WTC11 (cell line): ENCODE results near the gene PIP4K2B. TPM values are rescaled to one million over a fixed set of nuclear protein-coding genes. Genes with fewer than 3 reads are reported as not detected.

Experiments used
- ATAC-seq: fragments of 200-7000 bp; cut with Tn5 transposase; 2 replicates; pipeline ENCODE4 v1.10.0; 2021; ENCODE audit warnings: mild to moderate bottlenecking, moderate library complexity
- CTCF ChIA-PET: fragments of 300-600 bp; sonication (Branson Sonifier 250); formaldehyde crosslinking; loops from one replicate; lab custom pipeline; 2021; ENCODE audit warnings: antibody characterized with exemption; lab: Charles Lee
- POLR2A ChIA-PET: fragments of 350-600 bp; sonication (Branson Sonifier 250); formaldehyde crosslinking; loops from one replicate; lab custom pipeline; 2021; ENCODE audit warnings: antibody characterized with exemption; lab: Charles Lee
- DNase-seq: peaks from one replicate; pipeline ENCODE4 v3.0.0; 2021; ENCODE audit warnings: low spot score
- H3K27ac Mint-ChIP-seq: 2 replicates; pipeline ENCODE4 v1.8.0; 2021; ENCODE audit warnings: mixed read lengths
- H3K27me3 Mint-ChIP-seq: 2 replicates; pipeline ENCODE4 v1.8.0; 2021; ENCODE audit warnings: low read depth, mild to moderate bottlenecking, moderate library complexity, mixed read lengths
- H3K36me3 Mint-ChIP-seq: 2 replicates; pipeline ENCODE4 v1.8.0; 2021; ENCODE audit warnings: mixed read lengths
- H3K4me1 Mint-ChIP-seq: 2 replicates; pipeline ENCODE4 v1.8.0; 2022; ENCODE audit warnings: mixed read lengths
- H3K4me3 Mint-ChIP-seq: 2 replicates; pipeline ENCODE4 v1.8.0; 2021; ENCODE audit warnings: mild to moderate bottlenecking, moderate library complexity, mixed read lengths
- H3K9me3 Mint-ChIP-seq: 2 replicates; pipeline ENCODE4 v1.8.0; 2021; ENCODE audit warnings: mixed read lengths
- CREB1 ChIP-seq: sonication (generic); formaldehyde crosslinking; IDR thresholded peaks from 2 replicates; pipeline ENCODE4 v1.8.0; 2023; ENCODE audit warnings: mild to moderate bottlenecking, missing genetic modification reagents
- HMGA2 ChIP-seq: fragments of 250-450 bp; sonication (Bioruptor Pico); IDR thresholded peaks from 2 replicates; pipeline ENCODE4 v1.4.0; 2021; ENCODE audit warnings: mild to moderate bottlenecking, moderate library complexity
- KAT7 ChIP-seq: sonication (generic); formaldehyde crosslinking; IDR thresholded peaks from 2 replicates; pipeline ENCODE4 v1.8.1; 2023; ENCODE audit warnings: missing genetic modification reagents, mild to moderate bottlenecking, borderline replicate concordance
- NFE2L1 ChIP-seq: sonication (generic); formaldehyde crosslinking; IDR thresholded peaks from 2 replicates; pipeline ENCODE4 v1.8.1; 2023; ENCODE audit warnings: missing genetic modification reagents
- NR2C2 ChIP-seq: sonication (generic); formaldehyde crosslinking; IDR thresholded peaks from 2 replicates; pipeline ENCODE4 v1.8.0; 2022; ENCODE audit warnings: mild to moderate bottlenecking, missing genetic modification reagents
- NR3C1 ChIP-seq: sonication (generic); formaldehyde crosslinking; conservative IDR thresholded peaks from 2 replicates; pipeline ENCODE4 v1.8.1; 2023; ENCODE audit warnings: low read depth, mild to moderate bottlenecking, missing genetic modification reagents
- SP1 ChIP-seq: sonication (generic); formaldehyde crosslinking; conservative IDR thresholded peaks from 2 replicates; pipeline ENCODE4 v1.8.1; 2022; ENCODE audit warnings: missing genetic modification reagents
- ZBTB21 ChIP-seq: sonication (generic); formaldehyde crosslinking; IDR thresholded peaks from 2 replicates; pipeline ENCODE4 v1.8.1; 2023; ENCODE audit warnings: mild to moderate bottlenecking, missing genetic modification reagents, borderline replicate concordance
- ZNF121 ChIP-seq: sonication (generic); formaldehyde crosslinking; IDR thresholded peaks from 2 replicates; pipeline ENCODE4 v1.8.0; 2023; ENCODE audit warnings: missing genetic modification reagents
- ZNF219 ChIP-seq: sonication (generic); formaldehyde crosslinking; IDR thresholded peaks from 2 replicates; pipeline ENCODE4 v1.8.0; 2023; ENCODE audit warnings: missing genetic modification reagents, mild to moderate bottlenecking, borderline replicate concordance
- ZNF671 ChIP-seq: fragments of 250-450 bp; sonication (Bioruptor Pico); IDR thresholded peaks from 2 replicates; pipeline ENCODE4 v1.8.0; 2021; ENCODE audit warnings: mild to moderate bottlenecking
- total RNA-seq: library from RNA; stranded (reverse); gene quantifications from 3 replicates; pipeline ENCODE4 v1.2.3, GENCODE V29; 2021
- TF ChIP-seq, protein P1 (sequence below): sonication (generic); formaldehyde crosslinking; conservative IDR thresholded peaks from 2 replicates; pipeline ENCODE4 v1.8.1; 2022; ENCODE audit warnings: mild to moderate bottlenecking, missing genetic modification reagents
- TF ChIP-seq, protein P2 (sequence below): fragments of 250-450 bp; sonication (Bioruptor Pico); IDR thresholded peaks from 2 replicates; pipeline ENCODE4 v1.9.0; 2021; ENCODE audit warnings: moderate library complexity, mild to moderate bottlenecking, inconsistent platforms, borderline replicate concordance
- TF ChIP-seq, protein P3 (sequence below): sonication (generic); formaldehyde crosslinking; IDR thresholded peaks from 2 replicates; pipeline ENCODE4 v1.8.1; 2023; ENCODE audit warnings: mild to moderate bottlenecking, missing genetic modification reagents, borderline replicate concordance

The PIP4K2B gene
- total RNA-seq, 1 experiment from 2014 or later, result 61.9 TPM

DNA sequence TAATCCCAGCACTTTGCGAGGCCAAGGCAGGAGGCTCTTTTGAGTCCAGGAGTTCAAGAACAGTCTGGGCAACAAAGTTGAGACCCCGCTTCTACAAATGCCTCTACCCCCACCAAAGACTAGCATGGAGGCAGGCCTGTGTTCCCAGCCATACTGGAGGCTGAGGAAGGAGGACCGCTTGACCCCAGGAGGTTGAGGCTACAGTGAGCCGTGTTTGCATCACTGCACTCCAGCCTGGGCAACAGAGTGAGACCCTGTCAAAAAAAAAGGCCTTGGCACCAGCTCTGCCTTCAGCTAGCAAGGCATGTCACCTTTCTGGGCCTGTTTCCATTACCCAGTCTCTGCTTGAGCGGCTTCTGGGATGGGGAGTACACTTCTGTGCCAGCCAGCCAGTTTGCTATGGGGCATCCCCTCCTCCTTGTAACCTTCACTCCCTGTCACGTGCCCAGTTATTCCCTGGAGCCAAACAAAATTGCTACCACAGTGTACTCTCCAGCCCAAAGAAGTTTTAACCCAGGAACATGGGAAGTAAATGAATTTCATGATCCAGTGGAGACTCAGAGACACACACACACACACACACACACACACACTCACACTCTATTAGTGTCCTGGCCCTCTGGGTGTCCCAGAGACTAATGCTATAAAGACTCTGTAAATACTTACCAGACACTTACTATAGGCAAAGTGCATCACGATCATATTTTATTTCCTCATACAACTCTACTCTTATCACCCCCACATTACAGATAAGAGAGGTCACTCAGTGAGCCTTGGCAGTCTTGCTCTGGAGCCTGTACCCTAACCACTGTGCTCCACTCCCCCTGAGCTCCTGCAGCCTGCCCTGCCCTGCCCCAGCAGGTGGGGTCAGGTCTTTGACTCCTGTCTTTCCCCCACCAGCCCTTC, 66.7 kb downstream of the PIP4K2B start (continued):
- TF ChIP-seq, protein P1, sequence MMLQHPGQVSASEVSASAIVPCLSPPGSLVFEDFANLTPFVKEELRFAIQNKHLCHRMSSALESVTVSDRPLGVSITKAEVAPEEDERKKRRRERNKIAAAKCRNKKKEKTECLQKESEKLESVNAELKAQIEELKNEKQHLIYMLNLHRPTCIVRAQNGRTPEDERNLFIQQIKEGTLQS (CRISPR knock-in tag), result no peak
- 0 out of 2 replicates have a peak, but pooled peaks have one; percentile 33 for TF ChIP-seq ZNF121 (CRISPR knock-in tag)
- no peak for TF ChIP-seq ZNF219 (CRISPR knock-in tag)
- no peak for TF ChIP-seq HMGA2
- TF ChIP-seq NR2C2 (CRISPR knock-in tag), result no peak
- no peak for TF ChIP-seq KAT7 (CRISPR knock-in tag)

DNA sequence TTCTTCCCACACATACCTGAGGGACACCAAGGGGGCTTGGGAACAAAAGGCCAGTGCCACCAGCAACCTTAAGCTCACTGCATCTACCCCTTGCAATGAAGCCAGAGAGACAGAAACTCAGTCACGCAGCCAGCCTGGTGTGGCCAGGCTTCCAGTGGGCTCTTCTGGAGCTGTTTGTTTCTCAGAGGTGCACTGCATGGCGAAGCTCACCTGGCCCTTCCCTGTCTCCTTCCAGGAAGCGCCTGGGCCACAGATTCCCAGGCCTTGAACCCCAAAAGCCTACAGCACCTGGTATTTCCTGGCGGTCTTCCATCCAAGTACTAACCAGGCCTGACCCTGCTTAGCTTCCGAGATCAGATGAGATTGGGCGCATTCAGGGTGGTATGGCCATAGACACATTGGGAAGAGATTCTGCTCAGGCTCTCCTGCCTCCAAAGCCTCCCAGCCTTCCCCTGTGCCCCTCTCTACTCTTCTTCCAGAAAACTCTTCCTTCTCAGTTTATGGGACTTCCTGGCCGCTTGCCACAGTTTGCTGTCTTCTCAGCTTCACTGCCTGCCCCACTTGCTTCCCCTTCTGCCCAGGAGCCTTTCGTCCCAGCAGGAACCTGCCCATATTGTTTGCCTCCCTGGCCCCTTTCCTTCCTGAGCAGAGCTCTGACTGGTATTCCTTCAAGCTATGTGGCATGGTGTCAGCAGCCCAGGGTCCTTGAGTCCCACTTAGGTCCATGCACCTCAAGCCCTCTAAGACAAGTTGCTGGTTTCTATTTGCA, 67.6 kb downstream of the PIP4K2B start:
- peaks cover 40% of the 10 kb centered on the region for H3K4me1 Mint-ChIP-seq
- ATAC-seq, result no peak
- ChIA-PET CTCF (interaction anchor here (1.0 to 2.6 kb wide), 11 partner anchors 12 to 173 kb away, joined by 3 to 22 read pairs (median 5); partner anchors contain the start of gene EPOP), POLR2A (interaction anchor here (0.7 to 1.7 kb wide), 2 partner anchors 12 to 16 kb away, joined by 3 to 4 read pairs; no protein-coding TSS in a partner anchor)
- no peak for DNase-seq
- peak overlapping the region; percentile 94; the same call in 1 of the 2 replicates for H3K4me3 Mint-ChIP-seq
- H3K9me3 Mint-ChIP-seq, result no peaks in the 10 kb centered on the region
- TF ChIP-seq, protein P2, sequence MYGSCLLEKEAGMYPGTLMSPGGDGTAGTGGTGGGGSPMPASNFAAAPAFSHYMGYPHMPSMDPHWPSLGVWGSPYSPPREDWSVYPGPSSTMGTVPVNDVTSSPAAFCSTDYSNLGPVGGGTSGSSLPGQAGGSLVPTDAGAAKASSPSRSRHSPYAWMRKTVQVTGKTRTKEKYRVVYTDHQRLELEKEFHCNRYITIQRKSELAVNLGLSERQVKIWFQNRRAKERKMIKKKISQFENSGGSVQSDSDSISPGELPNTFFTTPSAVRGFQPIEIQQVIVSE (CRISPR knock-in tag), result no peak
- TF ChIP-seq CREB1 (CRISPR knock-in tag) (no peak), ZNF671 (no peak), ZBTB21 (CRISPR knock-in tag) (no peak), SP1 (no peak), NR3C1 (CRISPR knock-in tag) (no peak), NFE2L1 (no peak)
- TF ChIP-seq, protein P3, sequence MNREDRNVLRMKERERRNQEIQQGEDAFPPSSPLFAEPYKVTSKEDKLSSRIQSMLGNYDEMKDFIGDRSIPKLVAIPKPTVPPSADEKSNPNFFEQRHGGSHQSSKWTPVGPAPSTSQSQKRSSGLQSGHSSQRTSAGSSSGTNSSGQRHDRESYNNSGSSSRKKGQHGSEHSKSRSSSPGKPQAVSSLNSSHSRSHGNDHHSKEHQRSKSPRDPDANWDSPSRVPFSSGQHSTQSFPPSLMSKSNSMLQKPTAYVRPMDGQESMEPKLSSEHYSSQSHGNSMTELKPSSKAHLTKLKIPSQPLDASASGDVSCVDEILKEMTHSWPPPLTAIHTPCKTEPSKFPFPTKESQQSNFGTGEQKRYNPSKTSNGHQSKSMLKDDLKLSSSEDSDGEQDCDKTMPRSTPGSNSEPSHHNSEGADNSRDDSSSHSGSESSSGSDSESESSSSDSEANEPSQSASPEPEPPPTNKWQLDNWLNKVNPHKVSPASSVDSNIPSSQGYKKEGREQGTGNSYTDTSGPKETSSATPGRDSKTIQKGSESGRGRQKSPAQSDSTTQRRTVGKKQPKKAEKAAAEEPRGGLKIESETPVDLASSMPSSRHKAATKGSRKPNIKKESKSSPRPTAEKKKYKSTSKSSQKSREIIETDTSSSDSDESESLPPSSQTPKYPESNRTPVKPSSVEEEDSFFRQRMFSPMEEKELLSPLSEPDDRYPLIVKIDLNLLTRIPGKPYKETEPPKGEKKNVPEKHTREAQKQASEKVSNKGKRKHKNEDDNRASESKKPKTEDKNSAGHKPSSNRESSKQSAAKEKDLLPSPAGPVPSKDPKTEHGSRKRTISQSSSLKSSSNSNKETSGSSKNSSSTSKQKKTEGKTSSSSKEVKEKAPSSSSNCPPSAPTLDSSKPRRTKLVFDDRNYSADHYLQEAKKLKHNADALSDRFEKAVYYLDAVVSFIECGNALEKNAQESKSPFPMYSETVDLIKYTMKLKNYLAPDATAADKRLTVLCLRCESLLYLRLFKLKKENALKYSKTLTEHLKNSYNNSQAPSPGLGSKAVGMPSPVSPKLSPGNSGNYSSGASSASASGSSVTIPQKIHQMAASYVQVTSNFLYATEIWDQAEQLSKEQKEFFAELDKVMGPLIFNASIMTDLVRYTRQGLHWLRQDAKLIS, result no peak
- TF ChIP-seq, protein P1 (CRISPR knock-in tag), result no peak
- peaks cover 23% of the 10 kb centered on the region for H3K27me3 Mint-ChIP-seq
- peak overlapping the region; percentile 69; the same call in 1 of the 2 replicates for H3K27ac Mint-ChIP-seq
- peaks cover 2% of the 10 kb centered on the region; the same call in 1 of the 2 replicates for H3K36me3 Mint-ChIP-seq
